ENCODE data around the gene ACAD8.

The ACAD8 gene

DNA sequence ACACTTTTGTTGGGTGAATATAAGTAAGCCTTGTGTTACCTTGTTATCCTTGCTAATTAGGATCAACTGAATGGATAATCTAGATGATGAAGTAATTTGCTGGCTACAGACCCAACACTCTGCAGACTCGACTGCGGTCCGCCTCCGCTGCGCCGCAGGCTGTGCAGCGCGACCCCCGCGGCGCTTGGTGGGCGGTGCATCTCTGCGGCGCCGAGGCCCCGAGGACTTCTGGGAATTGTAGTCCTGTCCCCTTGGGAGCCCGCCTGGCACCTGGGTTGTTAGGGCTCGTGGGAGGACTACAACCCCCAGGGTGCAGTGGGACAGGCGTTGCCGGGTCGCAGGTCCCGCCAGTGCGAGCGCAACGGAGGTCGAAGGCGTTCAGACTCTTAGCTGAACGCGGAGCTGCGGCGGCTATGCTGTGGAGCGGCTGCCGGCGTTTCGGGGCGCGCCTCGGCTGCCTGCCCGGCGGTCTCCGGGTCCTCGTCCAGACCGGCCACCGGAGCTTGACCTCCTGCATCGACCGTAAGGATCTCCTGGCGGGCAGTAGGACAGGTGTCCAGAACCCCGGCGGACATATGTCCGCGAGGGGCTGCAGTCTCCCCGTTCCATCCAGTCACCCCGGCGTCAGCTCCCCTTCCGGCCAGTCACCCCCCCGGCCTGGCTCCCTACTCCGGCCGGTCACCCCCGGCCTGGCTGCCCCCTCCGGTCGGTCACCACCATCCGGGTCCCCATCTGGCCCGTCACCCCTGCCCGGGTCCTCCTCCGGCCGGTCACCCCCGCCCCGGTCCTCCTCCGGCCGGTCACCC lies at the start of gene ACAD8, which contains the start of gene THYN1:
ACAD8 (plus strand) TSS at position 381 of the 806 bp plus-strand sequence; CDS start at position 414, 33 bp downstream.
THYN1 (minus strand) TSS at position 165 of the 806 bp plus-strand sequence. CDS start 470 bp downstream, outside the sequence.
- DNase-seq: peak; percentile 86

DNA sequence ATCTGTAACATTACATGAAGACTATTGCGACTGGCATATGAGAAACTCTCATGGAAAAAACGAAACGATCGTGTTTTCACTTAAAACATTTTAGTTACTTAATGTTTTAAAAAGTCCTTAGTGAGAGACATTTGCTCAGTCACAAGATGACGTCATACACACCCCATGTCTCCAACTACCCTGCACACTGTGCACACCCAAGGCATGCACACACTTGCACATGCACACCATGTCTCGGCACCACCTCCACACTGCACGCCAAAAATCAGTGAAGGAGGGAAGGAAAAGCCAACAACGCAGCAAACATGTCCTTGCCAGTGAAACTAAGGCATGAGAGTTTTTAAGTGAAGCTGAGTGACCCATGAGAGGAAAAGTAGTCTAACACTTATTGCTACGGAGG lies 47.6 kb upstream of the ACAD8 start:
- no peak for DNase-seq

- no peak for DNase-seq
These were observed 47.2 kb upstream of the ACAD8 start for GRCh38 chr11:134206185-134206584.

GRCh38 chr11:134207538-134208239 lies 45.7 kb upstream of the ACAD8 start:
- no peak for DNase-seq

DNA sequence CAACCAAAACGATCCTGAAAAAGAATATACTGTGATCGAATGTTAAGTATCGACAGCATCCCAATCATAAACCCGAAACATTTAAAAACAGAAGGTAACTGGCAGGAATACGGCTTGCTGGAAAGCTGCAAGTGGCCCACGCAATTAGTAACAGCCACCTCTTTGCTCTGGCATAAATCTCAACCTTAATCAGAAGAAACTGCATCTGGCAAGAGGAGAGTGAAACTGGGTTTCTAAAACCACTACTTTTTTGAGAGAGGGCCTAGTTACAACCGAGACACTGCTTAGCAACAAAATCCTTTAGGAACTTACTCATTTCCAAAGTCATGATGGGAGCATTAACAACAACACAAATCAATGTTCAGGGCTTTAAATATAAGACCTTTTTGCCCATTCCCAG lies 37.5 kb upstream of the ACAD8 start:
- no peak for DNase-seq

- no peak for DNase-seq
These were observed 36.6 kb upstream of the ACAD8 start for GRCh38 chr11:134216816-134217215.

DNA sequence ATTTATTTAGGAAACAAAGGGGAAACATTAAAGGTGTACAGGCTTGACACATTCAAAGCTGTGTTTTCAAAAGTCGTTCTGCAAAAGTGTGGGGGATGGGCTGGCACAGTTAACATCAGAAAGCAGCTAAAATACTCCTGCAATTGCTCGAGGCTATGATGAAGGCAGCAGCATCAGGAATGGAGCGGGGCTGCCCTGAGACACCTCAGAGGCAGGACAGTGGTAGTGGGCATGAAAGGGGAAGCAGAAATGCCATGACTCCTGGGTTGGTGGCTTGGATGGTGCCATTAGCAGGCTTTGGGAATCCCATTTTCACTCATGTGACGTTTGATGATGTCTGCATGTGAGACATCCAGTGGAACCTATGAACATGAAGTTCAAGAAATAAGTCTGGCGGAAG lies 30.2 kb upstream of the ACAD8 start:
- DNase-seq: no peak

DNA sequence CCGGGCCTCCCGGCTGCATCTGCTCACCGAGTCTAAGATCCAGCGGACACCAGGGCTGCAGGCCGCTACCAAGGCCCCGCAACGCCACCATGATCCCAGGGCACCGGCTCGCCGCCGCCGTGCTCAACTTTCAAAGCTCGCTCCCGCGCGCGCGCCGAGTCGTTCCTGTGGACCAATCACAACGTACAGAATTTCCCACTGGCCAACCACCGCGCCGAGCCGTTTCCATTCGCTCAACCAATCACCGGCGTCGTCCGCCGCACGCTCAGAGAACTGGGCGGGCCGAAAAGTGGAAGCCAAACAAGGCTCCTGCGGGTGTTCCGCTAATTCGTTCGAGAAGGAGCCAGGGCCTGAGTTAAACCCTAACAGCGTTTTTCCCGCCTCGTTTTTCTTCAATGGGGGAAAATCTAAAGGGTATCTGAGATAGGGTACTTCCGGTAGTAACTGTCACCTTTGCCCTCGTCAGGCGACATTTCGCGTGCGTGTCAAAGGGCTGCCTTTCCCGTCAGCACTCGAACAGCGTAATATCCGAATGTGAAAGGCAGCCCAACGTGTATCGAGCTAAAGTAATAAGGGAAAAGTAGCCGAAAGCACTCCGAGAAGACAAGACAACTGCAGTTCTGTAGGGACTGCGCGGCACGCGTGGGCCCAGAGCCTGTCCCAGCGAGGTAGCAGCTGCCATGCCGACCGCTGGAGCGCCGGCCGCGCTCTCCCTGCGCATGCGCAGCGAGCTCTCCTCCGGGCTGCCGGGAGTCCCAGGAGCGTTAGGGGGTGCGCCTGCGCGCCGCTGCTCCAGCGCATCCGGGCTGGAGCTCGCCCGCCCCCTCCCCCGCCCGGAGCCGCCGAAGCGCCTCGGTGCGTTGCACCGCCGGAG lies 29.3 kb upstream of the ACAD8 start, which contains the start of the genes NCAPD3 and VPS26B:
NCAPD3 (minus strand) TSS at position 132 of the 874 bp plus-strand sequence; CDS start at position 91, 41 bp downstream.
VPS26B (plus strand) TSS at position 836 of the 874 bp plus-strand sequence. CDS start 452 bp downstream, outside the sequence.
- DNase-seq: peak; percentile 87

GRCh38 chr11:134224710-134225664 lies 28.4 kb upstream of the ACAD8 start:
- no peak for DNase-seq

GRCh38 chr11:134226806-134227325 lies 26.5 kb upstream of the ACAD8 start:
- DNase-seq: no peak

DNA sequence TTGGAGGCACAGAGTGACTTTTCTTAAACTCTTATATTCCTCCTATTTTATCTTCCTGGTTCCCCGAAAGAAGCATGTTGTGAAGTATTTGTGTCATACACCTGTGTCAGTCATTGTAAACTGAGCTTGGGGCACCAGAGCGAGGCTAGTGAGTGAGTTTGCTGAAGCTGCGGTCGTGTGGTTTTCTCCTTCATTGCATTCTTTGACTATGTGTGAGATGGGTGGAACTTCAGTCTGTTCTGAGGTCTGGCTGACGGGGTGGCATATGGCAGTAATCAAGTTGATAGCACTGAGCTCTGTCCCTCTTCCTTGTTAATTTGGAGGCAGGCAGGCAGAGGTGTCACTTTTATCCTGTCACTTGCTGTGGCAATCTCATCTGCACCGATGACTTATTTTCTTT lies 24.7 kb upstream of the ACAD8 start:
- DNase-seq: no peak

DNA sequence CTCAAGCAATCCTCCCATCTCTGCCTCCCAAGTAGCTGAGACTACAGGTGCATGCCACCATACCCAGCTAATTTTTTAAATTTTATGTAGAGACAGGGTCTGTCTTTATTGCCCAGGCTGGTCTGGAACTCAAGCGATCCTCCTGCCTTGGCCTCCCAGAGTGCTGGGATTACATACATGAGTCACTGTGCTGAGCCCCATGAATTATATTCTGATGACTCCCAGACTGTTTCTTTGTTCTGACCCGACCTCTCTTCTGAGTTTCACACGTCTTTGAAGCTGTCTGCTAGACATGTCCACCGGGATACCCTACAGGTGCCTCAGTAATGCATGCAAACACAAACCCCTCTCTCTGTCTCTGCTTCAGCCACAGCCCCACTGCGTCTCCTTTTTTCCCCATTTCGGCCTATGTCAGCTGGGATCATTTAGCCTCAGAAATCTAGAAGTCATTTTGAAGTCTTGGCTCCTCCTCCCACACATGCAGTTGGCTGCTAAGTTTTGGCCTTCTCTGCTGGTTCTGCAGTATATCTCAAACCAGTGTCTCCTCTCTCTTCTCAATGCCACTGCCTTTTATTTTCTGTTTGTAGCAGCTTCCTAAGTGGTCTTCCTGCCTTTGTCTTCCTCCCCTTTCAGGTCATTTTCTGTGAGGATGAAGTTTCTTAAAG lies 24.1 kb upstream of the ACAD8 start:
- DNase-seq: no peak

DNA sequence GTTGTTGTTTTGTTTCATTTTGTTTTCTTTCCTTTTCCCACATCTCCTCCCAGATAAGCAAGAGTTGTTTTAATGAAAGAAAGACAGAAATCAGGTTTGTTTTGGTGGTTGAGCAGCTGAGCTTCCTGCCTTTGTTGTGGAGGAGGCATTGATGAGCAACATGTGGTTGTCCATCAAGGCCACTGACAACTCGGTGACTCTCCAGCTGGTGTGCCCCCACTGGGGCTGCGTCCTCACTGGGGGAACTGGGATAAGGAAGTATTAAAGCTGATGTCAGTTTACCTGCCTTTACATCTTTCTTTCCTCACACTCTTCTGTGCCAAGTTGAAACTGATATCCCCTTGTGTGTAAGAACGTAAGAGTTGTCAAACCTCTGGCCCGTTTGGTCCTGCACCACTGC lies 23.0 kb upstream of the ACAD8 start:
- no peak for DNase-seq

GRCh38 chr11:134231958-134232659 lies 21.3 kb upstream of the ACAD8 start:
- no peak for DNase-seq

DNA sequence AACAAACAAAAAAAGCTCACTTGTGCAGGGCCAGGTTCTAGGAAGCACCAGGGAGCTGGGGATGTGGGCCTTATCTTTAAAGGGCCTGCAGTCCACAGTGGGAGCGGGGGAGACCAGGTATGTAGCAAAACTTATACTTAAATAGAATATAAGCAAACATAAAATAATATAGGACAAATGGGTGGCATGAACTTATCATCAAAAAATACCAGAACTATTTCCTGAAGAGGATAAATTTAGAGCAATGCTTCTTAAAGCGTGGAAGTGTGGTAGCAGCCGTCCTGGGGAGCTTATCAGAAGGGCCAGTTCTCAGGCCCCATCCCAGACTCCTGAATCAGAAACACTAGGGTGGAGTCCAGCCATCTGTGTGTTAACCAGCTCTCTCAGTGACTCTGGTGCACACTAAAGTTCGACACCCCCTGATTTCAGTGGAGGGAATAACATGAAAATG lies 19.6 kb upstream of the ACAD8 start:
- DNase-seq: no peak

DNA sequence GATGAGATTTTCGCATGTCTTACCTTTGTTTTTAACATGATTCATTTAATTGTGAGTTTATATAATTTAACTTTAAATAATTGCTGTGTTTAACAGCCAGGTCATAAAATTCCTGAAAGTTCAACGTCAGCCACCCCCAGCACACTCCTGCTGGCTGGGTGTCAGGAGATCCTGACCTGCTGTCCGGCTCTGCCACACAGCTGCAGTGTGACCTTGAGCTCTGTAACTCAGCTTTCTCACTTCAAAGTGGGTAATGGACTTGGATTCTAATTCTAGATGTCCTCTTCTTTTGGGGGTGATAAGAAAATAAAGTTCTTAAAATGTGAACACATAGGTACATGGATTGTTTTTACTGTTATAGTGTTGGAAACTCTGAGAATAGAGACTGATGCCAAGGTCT lies 18.0 kb upstream of the ACAD8 start:
- DNase-seq: no peak

DNA sequence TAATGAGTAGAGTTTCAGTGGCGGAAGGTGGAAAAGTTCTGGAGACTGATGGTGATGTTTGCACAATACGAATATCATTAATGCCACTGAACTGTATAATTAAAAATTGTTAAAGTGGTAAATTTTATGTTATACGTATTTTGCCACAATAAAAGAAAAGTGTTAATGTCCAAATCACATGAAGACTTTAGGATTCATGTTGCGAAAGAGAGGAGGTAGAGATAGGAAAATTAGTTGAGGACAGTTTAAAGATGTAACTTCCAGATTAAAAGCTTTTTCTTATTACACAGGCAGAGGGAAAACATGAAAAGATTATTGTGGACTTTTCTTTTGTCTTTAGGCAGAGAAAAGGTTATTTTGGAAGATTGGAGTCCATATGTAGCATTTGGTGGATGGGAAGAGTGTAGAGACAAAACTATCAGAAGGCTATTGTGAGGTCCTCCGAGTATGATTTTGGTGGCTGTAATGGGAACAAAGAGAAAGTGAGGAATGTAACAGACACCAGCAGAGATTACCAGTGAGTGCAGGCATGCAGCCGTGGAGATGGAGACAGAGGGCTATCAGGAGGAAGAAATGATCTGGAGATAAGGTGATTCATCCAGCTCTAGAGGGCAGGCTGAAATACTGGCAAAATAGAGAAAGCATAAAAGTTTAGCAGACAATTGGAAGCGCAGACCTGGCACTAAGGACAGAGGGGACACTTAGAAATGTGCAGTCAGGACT lies 16.4 kb upstream of the ACAD8 start:
- no peak for DNase-seq

DNA sequence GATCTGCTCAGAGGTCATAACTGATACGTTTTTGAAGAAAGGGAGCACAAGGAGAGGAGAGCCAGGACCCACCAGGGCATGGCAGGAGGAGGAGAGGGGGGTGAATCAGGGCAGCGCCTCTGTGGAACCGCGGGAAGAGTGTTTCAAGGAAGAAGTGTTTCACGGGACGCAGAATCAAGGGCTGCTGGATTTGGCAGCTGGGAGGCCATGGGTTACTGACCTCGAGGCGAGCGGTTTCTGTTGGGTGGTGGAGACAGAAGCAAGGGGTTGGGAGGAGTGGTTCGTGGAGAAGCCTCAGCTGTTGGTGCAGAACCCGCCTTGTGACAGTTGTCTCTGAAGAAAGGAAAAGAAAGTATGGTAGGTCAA lies 15.8 kb upstream of the ACAD8 start:
- DNase-seq: no peak

- no peak for DNase-seq
These were observed 14.4 kb upstream of the ACAD8 start for GRCh38 chr11:134238956-134239355.

All from NCI-H2227 treated with DMSO at 0.1 percent for 48 hours (cell line).